ENCODE data around the gene KRTAP24-1.

KRTAP24-1 gene

DNA sequence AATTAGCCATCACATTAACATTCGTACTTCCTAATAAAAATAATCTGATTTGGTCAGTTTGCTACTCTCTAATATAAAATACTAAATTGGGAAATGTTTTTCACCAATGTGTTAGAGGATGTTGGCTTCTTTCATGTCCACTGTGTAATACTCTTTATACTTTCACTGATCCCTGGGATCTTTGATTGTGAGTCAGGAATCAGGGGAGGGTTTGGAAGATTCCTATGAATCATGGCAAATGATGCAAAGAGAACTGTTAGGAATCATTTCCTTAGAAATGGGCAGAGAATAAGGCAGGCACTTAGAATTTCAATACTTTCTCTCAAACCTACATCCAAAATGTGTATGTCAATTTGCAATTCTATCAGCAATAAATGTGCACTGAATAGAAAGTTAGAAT lies 31.0 kb downstream of the KRTAP24-1 start:
- Histone ChIP-seq H3K27ac (ENCODE audit: low read depth, low read length, poor library complexity, severe bottlenecking) (no peak overlapping the region), H3K4me2 (ENCODE audit: low read length) (no peak overlapping the region), H3F3A (ENCODE audit: insufficient read depth, low read length) (no peaks in the 10 kb centered on the region), H3K27me3 (ENCODE audit: insufficient read depth, low read length) (no peaks in the 10 kb centered on the region), H3K4me1 (ENCODE audit: insufficient read depth, low read length, severe bottlenecking) (no peaks in the 10 kb centered on the region), H2AFZ (ENCODE audit: low read length) (no peak overlapping the region), H3K9ac (ENCODE audit: low read length) (no peak overlapping the region), H3K79me2 (ENCODE audit: insufficient read depth, low read length) (no peaks in the 10 kb centered on the region), H3K9me2 (ENCODE audit: low read depth, low read length) (no peaks in the 10 kb centered on the region), H3K9me3 (ENCODE audit: low read length) (no peaks in the 10 kb centered on the region), H3K36me3 (ENCODE audit: insufficient read depth, low read length) (no peaks in the 10 kb centered on the region), H3K4me3 (ENCODE audit: low read depth, low read length, poor library complexity, severe bottlenecking) (no peak overlapping the region), H4K20me1 (ENCODE audit: insufficient read depth, low read length) (no peaks in the 10 kb centered on the region)
- TF ChIP-seq, protein P1, sequence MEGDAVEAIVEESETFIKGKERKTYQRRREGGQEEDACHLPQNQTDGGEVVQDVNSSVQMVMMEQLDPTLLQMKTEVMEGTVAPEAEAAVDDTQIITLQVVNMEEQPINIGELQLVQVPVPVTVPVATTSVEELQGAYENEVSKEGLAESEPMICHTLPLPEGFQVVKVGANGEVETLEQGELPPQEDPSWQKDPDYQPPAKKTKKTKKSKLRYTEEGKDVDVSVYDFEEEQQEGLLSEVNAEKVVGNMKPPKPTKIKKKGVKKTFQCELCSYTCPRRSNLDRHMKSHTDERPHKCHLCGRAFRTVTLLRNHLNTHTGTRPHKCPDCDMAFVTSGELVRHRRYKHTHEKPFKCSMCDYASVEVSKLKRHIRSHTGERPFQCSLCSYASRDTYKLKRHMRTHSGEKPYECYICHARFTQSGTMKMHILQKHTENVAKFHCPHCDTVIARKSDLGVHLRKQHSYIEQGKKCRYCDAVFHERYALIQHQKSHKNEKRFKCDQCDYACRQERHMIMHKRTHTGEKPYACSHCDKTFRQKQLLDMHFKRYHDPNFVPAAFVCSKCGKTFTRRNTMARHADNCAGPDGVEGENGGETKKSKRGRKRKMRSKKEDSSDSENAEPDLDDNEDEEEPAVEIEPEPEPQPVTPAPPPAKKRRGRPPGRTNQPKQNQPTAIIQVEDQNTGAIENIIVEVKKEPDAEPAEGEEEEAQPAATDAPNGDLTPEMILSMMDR (IDR thresholded peaks at IDR 0.05; ENCODE audit: low read length), result no peak
- no peak for TF ChIP-seq EZH2 (IDR thresholded peaks at IDR 0.05; ENCODE audit: borderline replicate concordance, low read length)

DNA sequence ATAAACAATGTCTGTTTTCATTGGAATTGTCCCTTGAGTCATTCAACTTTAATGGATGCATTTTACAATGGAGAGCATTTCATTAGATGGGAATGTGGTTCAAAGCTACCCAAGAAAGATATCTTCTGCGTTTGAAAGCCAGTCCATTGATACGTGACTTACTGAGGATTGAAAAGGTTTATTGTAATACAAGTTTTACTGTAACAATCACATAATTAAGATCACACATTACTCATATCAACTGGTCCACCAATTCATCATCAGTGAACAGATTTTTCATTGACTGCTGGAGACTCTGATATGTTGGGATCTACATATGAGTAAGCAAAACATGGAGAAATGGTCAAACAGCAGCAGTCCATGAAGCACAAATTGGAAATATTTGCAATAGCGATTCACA lies 32.8 kb downstream of the KRTAP24-1 start:
- Histone ChIP-seq H4K20me1 (ENCODE audit: insufficient read depth, low read length) (no peaks in the 10 kb centered on the region), H3K4me1 (ENCODE audit: insufficient read depth, low read length, severe bottlenecking) (no peaks in the 10 kb centered on the region), H2AFZ (ENCODE audit: low read length) (no peak overlapping the region), H3K27ac (ENCODE audit: low read depth, low read length, poor library complexity, severe bottlenecking) (no peak overlapping the region), H3K79me2 (ENCODE audit: insufficient read depth, low read length) (no peaks in the 10 kb centered on the region), H3K9me3 (ENCODE audit: low read length) (no peaks in the 10 kb centered on the region), H3K9me2 (ENCODE audit: low read depth, low read length) (no peaks in the 10 kb centered on the region), H3K4me3 (ENCODE audit: low read depth, low read length, poor library complexity, severe bottlenecking) (no peak overlapping the region), H3K36me3 (ENCODE audit: insufficient read depth, low read length) (no peaks in the 10 kb centered on the region), H3K9ac (ENCODE audit: low read length) (no peak overlapping the region), H3K4me2 (ENCODE audit: low read length) (no peak overlapping the region), H3K27me3 (ENCODE audit: insufficient read depth, low read length) (no peaks in the 10 kb centered on the region), H3F3A (ENCODE audit: insufficient read depth, low read length) (no peaks in the 10 kb centered on the region)
- TF ChIP-seq, protein P1 (IDR thresholded peaks at IDR 0.05; ENCODE audit: low read length), result no peak
- no peak for TF ChIP-seq EZH2 (IDR thresholded peaks at IDR 0.05; ENCODE audit: borderline replicate concordance, low read length)

DNA sequence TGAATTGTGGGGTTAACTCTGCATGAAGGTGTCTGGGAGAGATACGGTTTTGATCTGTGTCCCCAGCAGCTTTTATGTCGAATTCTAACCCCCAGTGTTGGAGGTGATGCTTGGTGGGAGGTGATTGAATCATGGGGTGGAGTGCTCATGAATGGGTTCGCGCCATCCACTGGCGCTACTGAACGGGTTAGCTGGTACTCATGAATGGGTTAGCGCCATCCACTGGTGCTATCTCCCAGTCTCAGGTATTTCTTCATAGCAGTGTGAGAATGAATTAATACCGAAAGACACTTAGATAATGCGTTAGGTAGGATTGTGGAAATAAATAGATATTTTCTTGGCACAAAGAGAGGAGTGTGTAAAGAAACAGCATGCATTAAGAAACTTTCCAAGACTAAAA lies 33.9 kb downstream of the KRTAP24-1 start:
- TF ChIP-seq, protein P1 (IDR thresholded peaks at IDR 0.05; ENCODE audit: low read length), result no peak
- no peak for TF ChIP-seq EZH2 (IDR thresholded peaks at IDR 0.05; ENCODE audit: borderline replicate concordance, low read length)
- H3K27me3 ChIP-seq (ENCODE audit: insufficient read depth, low read length), result no peaks in the 10 kb centered on the region
- no peak overlapping the region for H3K4me3 ChIP-seq (ENCODE audit: low read depth, low read length, poor library complexity, severe bottlenecking)
- no peak overlapping the region for H3K9ac ChIP-seq (ENCODE audit: low read length)
- no peaks in the 10 kb centered on the region for H3K79me2 ChIP-seq (ENCODE audit: insufficient read depth, low read length)
- no peak overlapping the region for H3K27ac ChIP-seq (ENCODE audit: low read depth, low read length, poor library complexity, severe bottlenecking)
- H2AFZ ChIP-seq (ENCODE audit: low read length), result no peak overlapping the region
- no peaks in the 10 kb centered on the region for H3F3A ChIP-seq (ENCODE audit: insufficient read depth, low read length)
- H3K4me2 ChIP-seq (ENCODE audit: low read length), result no peak overlapping the region
- no peaks in the 10 kb centered on the region for H3K36me3 ChIP-seq (ENCODE audit: insufficient read depth, low read length)
- H3K9me3 ChIP-seq (ENCODE audit: low read length), result no peaks in the 10 kb centered on the region
- no peaks in the 10 kb centered on the region for H3K4me1 ChIP-seq (ENCODE audit: insufficient read depth, low read length, severe bottlenecking)
- H4K20me1 ChIP-seq (ENCODE audit: insufficient read depth, low read length), result no peaks in the 10 kb centered on the region
- H3K9me2 ChIP-seq (ENCODE audit: low read depth, low read length), result no peaks in the 10 kb centered on the region

Data from OCI-LY1 (cell line).